NCI-H1694 (cell line): ENCODE results near the gene CBX8.

Source experiments
- DNase-seq: peaks from one replicate; lab custom pipeline; 2025; lab: John Stamatoyannopoulos, UW

The CBX8 gene

DNA sequence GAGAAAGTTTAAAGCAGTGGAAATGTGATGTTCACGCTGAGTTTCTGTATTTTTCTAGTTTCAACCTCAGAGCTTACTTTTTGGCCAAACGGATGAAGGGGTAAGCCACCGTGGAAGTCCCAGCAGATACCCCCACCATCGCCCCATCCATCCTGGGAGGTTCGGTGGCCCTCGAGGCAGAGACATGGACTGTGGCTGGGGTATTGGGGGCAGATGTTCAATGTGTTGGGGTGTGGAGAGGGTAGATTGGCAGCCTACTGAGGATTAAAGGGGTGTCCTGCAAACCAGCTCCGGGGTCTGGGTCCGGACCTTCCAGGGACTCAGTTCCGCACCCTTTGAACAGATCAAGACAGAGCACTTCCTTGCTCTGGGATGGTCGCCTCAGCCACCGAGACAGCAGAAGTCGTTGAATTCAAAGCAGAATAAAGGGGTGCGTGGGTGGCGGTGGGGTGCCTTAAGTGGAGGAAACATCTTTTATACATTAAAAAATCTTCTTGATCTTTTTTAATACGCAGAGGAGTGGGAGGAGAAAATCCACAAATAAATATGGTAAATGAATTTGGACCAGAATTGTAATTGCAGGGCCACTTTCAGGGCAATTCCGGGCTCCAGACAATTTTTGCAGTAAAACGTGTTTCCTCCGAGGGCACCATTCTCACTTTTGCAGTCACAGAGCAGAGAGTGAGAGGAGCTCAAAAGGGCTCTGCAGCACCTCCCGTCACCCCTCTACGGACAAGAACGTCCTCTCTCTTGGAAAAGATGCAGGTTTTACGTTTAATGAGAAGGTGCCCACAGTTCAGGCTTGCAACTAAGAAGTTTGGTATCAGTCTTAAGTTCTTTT, 8.2 kb upstream of the CBX8 start:
- DNase-seq = no peak

DNA sequence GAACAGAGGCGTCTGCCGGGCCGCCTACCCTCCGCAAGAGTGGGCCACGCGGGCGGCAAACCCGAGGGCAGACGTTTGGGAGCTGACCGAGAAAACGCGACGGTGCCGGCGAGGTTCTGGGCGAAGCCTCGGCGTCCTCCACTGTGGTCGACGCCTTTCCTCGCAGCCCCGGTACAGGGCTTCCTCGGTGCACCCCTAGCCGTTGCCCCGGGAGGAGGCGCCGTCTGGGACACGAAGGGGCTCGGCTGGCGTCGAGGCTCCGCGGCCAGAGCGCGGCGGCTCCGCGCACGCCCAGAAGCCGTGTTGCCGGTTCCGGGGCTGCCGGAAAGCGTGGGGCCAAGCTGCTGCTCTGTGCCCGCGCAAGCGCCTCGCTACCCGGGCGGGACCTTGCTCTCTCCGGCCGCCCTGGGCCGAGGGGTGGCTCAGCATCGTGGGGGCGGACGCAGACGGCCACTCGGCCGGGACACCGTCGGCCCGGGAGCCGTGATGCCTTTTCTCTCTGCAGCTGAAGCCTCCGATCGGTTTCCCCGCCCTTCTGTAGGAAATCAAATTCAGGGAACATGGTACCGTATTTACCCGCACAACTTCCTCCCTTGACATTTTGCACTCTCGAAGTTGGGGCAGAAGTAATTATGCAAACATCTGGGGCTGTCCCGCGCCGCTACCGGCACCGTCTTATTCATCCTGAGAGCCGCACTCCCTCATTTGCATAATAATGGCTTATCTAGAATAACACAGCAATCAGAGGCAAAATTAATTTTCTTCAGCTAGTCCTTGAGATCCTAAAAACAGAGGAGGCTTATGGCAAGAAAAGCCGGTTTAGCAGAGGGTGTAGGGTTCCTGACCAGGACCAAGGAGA, 7.3 kb upstream of the CBX8 start:
- no peak for DNase-seq

DNA sequence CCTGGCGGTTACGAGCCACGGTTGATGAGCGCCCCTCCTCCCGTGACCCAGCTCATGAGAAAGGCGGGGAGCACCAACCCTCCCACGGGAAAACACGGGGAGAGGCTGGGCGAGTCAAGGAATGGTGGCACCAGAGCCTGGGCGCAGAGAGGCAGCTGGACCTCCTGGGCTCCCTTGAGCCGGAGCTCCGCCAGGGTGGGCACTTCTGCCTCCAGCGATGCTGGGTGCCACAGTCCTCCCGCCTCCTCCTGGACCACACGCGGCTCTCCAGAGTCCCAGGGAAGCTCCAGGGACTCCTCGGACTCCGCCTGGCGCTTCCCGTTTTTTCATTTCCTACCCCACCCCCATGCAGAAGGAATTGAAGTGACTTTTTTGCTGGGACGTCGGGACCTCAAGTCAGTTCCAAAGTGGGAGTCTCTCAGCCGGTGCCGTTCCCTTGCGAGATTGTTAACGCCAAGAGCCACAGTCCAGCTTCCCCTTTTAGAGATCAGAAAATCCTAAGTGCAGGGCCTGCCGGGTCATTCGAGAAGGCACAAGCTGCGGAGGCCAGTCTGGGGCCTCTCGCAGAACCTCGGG, 6.6 kb upstream of the CBX8 start:
- DNase-seq = no peak

DNA sequence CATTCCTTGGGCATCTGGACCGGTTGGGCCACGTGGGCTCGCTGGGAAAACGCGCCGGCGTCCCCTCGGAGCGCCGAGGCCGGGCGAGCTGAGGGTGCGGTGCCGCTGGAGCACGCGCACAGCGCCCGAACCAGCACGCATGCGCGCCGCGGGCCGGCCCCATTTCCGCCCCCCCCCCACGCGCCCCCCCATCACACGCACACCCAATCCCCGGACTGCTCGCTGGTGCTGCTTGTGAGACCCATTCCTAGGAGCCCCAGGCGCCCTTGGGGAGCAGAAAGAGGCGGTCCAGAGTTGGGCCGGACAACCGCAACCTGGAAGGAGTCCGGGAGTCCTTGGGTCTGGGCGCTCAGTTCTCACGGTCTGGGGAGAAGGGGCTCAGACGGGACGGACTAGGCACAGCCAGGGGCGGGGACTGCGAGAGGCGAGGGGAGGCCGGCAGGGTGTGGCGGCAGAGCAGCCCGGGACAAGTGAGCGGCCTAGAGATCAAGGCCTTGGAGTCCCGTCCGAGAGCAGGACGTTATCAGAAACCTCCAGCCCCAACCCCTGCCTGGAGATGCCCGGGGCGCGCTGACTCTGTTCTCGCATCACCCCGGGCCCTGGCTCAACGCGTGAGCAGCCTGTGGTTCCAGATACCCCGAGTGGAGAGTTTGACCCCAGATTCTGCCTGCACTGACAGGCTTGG, 6.0 kb upstream of the CBX8 start:
- DNase-seq = no peak

DNA sequence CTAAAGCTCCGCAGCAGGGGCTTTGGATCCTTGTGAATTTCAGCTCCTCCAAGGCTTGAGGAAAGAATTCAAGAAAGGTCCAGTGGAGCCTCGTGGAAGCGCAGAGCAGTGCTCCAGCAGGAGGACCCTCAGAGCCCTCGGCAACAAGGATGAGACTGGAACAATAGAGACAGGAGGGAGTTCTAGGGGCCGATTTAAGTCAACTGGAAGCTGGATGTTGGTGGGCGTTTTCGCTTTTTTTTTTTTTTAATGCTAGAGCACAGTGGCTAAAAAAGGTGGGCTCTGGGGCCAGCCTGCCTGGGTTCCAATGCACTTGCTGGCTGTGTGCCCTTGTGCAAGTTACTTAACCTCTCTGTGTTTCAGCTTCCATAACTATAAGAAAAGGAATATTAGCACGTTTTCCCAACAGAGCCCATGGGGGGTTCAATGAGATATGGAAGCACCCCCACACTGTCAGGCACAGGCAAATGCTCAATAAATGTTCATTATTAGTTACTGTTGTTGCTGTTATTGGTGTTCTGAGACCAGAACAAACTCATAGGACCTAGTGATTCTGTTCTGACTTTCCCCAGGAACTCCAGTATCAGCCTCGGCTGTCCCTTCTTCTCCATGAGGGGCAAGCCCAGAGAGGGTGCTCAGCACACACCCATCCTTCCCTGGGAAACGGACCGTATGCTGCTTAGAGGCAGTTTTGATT, 5.3 kb upstream of the CBX8 start:
- no peak for DNase-seq

DNA sequence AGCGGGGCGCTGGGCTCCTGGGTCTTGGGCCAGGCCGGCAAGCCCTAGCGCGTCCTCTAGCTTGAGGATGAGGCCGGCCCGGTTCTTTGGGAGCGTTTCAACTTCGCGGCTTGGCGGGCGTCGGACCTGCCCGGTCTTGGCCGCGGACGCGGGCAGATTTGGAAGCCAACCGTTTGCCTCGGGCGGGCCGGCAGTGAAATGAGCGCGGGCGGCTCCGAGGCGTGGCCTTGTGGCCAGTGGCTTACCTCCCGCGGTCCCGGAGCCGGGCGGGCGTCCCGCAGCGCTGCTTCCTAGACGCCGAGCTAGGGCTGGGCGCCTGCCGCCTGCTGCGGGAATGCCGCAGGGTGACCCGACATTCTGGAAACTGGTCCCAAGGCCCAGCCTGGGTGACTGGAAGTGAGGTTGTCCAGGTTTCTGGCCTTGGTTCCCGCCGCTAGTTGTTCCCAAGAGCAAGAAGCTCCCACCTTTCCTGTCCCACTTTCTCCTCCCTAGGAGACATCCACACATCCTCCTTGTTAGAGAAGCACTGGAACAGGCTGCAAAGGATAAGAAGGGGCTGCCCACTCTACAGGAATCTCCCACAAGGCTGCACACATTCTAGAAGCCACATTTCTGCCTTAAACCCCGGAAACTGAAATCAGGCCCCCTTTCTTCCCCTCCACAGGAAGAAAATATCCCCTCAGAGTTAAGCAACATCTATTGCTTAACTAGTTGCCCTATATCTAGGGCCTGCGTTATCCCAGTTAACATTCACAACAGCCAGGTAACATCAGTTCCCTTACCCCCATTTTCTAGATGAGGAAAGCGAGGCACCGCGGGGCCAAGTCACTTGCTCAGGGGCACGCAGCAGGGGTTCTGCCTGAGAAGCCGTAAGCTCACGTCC, 4.5 kb upstream of the CBX8 start:
- no peak for DNase-seq

DNA sequence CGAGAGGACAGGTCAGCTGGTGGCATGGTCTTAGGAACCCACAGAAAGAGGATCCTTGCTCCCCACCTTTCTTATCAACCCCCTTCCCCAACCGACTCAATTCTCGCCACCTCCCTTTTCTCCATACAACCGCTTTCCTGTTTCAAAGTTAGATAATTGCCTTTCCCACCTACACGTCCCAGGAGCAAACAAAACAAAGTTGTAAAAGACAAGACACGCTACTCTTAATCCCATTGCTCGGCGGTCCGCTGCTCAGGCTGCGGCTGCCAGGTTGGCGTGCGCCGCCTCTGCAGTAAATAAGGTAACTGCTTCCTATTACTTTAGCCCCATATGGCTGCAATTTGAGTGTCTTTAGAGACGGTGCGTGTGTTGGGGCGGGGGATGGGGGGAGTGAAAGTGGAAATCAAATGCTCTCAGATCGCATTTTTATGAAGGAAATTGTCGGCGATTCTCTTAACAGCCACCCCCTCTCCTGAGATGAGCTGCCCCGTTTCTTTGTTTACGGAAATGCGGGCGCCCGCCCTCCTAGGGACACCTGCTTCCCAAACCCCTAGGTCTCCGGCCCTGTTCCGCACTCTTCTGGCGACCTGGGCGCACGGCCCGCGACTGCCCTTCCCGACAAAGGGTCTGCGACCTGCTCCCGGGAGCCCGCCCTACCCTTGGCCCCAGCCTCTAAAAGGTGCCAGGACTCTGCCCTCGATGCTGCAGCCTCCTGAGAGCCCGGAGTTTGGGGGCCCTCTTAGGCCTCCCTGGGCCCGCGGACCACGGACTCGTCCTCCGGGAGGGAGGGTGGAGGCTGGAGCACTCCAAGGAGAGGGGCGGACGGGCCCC, 3.7 kb upstream of the CBX8 start:
- peak; percentile 49 for DNase-seq

DNA sequence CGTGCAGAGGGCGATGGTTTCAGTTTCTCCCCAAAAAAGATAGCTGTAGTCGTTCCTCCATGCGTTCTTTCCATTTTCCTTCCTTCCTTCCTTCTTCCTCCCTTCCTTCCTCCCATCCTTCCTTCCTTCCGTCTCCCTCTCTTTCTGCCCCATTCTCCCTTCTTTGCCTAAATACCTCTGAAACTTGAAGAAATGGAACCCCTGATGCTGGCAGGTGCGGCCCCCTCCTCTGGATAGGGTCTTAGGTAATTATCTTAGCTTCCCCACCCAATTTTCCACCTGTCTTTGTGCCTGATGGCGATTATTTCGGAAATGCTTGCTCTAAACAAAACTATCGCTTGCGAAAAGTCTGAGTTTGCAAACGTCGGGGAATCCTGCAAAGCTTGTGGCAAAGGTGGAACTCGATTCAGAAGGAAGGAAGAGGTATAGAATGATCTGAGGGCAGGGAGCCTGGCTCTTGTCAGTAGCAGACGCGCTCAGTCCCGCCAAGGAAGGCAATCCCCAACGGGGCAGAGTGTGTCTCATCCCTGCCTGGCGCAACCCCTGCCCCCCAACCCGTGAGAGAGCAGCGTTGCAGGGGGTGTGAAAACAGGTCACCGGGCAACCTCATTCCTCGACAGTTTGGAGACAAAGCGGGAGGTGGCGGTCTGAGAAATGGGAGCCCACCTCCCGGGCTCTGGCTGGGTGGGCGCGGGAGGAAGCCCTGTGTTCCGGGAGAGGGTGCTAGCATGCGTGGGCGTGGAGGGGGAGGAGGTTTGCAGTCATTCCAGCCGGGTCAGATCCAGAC, 2.9 kb upstream of the CBX8 start:
- DNase-seq = no peak

DNA sequence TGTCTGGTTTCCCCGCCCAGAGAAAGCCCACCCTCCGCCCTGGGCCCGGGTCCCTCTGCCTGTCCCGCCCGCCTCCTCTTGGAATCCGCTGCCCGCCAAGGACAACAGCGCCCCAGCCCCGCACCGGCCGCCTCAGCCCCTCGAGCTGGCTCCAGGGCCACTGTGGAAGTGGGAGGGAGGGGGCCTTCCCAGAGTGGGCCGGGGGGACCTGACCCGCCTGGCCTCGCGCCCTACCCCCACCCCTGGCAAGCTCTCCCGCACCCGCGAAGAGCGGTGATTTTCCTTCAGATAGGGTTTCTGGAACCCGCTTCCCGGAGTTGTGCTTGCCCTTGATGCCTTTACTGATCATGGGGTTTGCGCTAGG, 2.3 kb upstream of the CBX8 start:
- no peak for DNase-seq

DNA sequence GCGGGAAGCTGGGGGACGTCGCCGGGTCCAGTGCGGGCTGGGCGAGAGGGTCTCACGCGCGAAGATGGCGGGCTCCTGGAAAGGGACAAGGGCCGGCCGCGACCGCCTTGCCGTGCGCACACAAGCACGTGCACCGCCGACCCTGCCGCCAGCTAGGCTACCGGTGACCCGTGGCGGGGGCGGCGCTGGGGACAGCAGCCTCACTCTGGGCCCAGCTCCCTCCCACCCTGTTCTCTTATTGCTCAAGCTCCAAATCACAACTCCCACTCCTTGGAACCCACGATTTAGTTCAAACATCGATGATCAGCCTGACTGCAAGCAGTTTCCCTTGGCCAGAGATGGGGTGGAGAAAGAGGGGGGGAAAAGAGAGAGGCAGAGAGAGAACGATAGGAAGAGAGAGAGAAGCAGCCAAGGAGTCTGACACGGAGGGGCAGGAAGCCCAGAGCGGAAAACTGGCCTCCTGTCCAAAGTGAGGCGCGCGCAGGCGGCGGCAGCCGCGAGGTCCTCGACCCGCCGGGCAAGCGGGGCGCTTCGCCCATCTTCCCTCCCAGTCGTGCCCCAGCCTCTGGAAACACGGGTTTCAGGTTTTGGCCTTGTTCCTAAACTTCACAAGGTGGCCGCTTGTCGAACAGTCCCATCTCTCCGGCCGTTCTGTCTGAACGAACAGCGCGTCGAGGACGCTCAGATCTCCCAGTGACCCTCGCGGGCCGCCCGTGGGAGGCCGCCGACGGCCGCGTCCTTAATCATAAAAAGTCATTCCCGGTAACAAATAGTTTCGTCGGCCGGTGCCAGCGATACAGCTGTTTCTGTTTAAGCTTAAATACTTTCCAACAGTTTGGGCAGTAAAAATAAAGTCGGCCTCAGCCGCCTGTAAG, 1.7 kb upstream of the CBX8 start:
- no peak for DNase-seq

DNA sequence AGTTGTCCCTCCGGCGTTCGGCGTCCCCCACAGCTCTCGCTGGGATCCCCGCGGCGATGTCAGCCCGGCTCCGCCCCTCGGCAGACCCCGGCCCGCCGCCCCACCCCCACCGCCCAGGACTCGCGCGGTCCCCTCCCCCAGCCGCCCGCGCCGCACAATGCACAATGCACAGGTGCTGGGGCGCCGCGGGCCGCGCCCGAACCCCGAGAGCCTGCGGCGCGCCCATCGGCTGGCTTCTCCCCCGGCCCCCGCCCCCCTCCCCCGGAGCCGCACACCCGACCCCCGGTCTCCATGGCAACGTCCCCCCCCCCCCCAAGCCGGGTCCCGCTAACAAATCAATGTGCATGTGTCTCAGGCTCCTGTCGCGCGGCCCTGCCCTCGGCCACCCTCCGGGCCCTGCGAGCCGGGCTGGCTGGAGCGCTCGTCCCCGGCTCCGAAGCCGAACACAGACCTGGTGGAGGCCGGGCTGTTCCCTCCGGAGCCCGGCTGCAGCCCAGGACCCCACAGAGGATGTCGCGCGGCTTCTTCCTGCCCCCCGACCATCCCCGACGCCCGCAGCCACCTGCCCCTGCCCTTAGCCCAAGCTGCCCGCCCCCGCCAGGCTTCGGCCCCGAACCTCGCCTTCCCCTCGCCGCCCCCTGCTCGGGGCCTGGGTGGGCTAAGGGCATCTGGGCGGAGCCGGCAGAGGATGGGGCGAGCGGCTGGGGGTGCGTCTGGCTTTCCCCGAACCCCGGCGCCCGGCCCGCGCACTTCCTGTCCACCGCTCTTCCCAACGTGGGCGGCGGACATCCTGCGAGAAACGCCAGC, 818 bp upstream of the CBX8 start:
- no peak for DNase-seq

DNA sequence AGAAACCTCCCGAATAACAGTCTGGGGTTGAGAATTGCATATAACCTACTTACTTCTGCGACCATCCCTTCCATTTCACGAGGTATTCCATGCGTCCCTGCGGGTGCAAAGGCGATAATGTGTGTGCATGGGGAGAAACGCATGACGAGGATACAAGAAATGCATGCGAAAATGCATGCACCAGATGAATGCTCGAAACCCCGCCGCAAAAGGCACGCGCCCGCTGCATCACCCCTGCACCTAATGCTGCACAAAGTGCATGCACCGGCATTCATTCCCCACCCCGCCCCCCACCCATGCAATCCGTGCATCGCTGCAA, 474 bp downstream of the CBX8 start:
- no peak for DNase-seq

DNA sequence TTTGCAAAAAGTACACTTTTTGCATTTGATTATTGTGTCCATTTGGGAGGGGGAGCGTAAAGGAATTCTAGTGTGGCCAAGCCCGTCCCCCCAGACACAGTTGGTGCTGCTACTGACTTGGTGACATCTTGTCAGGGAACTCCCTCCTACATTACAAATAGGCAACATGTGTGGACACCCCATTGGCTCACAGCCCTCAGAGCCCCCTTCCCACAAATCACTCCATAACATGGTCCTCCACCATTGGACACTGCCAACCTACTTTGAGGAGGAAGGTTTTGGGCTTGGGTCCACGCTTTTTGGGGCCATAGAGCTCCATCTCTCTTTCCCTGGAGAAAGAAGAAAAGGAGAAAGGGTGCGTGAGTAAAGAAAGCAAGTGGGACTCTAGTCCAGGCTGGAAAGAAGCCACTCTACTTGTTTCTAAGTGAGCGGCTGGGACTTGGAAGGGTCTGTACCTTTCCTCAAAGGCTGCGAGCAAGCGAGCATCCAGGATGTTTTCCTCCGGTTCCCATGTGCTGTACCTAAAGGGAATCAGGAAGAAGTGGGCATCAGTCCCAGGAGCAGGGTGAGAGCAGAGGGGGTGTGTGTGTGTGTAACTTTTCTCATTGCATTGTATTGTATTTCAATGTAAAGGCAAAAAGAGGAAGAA, 958 bp downstream of the CBX8 start:
- DNase-seq = no peak

DNA sequence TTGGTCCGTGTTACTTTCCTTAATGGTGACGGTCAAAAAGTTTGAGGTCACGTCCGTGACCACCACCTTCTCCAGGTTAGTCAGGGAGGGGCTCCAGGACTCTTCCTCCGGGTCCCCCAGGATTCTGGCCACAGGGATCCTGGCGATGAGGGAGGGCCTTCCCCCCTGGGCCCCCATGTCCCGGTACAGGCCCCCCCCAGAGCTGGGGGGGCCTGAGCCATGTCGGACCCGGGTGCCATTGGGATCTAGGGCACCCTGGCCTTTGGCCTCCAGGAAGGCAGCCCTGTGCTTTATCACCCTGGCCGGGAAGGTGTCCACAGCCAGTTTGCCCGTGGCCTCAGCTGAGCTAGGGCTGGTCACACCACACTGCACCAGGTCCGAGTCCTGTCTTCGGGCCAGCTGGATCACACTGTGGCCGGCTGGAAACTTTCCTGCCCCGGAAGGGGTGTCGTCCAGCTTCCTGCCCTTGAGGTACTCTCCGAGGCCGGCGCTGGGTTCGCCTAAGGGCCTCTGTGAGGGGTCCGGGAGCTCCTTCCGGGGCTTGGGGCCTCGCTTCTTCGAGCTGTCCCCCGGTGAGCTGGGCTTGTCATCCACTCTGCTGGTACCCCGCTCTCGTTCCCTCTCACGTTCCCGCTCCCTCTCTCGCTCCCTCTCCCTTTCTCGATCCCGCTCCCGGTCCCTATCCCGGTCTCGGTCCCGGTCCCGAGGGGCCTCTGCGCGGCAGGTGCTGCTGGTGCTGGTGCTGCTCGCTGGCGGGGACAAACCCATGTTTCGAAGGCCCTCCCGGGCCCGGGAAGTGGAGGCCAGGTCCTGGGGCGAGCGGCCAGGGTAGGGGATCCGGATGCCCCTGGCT, 2.0 kb downstream of the CBX8 start:
- no peak for DNase-seq

DNA sequence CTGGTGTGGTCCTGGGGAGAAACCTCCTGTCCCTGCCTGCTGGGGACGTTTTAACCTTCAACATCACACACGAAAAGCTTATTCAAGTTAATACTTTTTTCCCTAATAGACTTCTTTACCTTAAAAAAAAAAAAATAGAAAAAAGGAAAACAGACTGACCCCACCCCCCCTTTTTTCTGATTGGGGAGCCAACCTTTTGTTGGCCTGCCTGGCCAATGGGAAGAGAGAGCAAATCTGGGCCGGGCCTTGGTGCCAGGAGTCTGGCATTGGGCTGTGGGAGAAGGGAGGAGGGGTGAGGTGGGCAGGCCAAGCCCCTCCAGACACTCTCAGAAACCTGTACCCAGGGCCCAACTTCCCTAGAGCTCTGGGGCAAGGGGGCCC, 3.0 kb downstream of the CBX8 start:
- peak; percentile 28 for DNase-seq
